ENCODE data around the gene STARD4.

Gene STARD4

GRCh38 chr5:111512375-111513130, at the start of gene STARD4:
Gene STARD4, minus strand, starts transcription at chr5:111512535. Its CDS starts 5,102 bp downstream, at chr5:111507433.
- peak; percentile 90 for DNase-seq

GRCh38 chr5:111559680-111560079, 47.3 kb upstream of the STARD4 start:
- no peak for DNase-seq

GRCh38 chr5:111557686-111558085, 45.4 kb upstream of the STARD4 start:
- DNase-seq = no peak

- DNase-seq = no peak
Measured at GRCh38 chr5:111557111-111557510, 44.8 kb upstream of the STARD4 start.

GRCh38 chr5:111556501-111556900, 44.2 kb upstream of the STARD4 start:
- DNase-seq = no peak

- DNase-seq = no peak
Measured at GRCh38 chr5:111555760-111556159, 43.4 kb upstream of the STARD4 start.

- no peak for DNase-seq
Measured at GRCh38 chr5:111553868-111554267, 41.5 kb upstream of the STARD4 start.

- no peak for DNase-seq
Measured at GRCh38 chr5:111552896-111553295, 40.6 kb upstream of the STARD4 start.

GRCh38 chr5:111552492-111552891, 40.2 kb upstream of the STARD4 start:
- no peak for DNase-seq

- no peak for DNase-seq
Measured at GRCh38 chr5:111551569-111552275, 39.4 kb upstream of the STARD4 start.

GRCh38 chr5:111551161-111551560, 38.8 kb upstream of the STARD4 start:
- no peak for DNase-seq

GRCh38 chr5:111550282-111551020, 38.1 kb upstream of the STARD4 start:
- peak; percentile 81 for DNase-seq

- DNase-seq = no peak
Measured at GRCh38 chr5:111548992-111549649, 36.8 kb upstream of the STARD4 start.

- no peak for DNase-seq
Measured at GRCh38 chr5:111548348-111548950, 36.1 kb upstream of the STARD4 start.

- DNase-seq = no peak
Measured at GRCh38 chr5:111545031-111545430, 32.7 kb upstream of the STARD4 start.

- no peak for DNase-seq
Measured at GRCh38 chr5:111537141-111538024, 25.0 kb upstream of the STARD4 start.

GRCh38 chr5:111535879-111536549, 23.7 kb upstream of the STARD4 start:
- no peak for DNase-seq

- DNase-seq = no peak
Measured at GRCh38 chr5:111532886-111533582, 20.7 kb upstream of the STARD4 start.

- no peak for DNase-seq
Measured at GRCh38 chr5:111530298-111530740, 18.0 kb upstream of the STARD4 start.

- no peak for DNase-seq
Measured at GRCh38 chr5:111528056-111528455, 15.7 kb upstream of the STARD4 start.

Data from NCI-H1694 treated with DMSO at 0.1 percent for 48 hours (cell line).